ENCODE data around the gene TMIGD1. TPM values are rescaled to one million over a fixed set of nuclear protein-coding genes. Genes with fewer than 3 reads are reported as not detected.

The TMIGD1 gene
- total RNA-seq, 1 experiment from 2014 or later, result not detected

GRCh38 chr17:30271102-30271501 is 62.8 kb downstream of the TMIGD1 start:
- DNase-seq (ENCODE audit: low read depth, low spot score), result no peak
- ChIA-PET POLR2A (no interaction called here), RAD21 (ENCODE audit: low non-redundant PET in 1 of 2, low total read pairs in 2 of 2, uncharacterized antibody in 2 of 2, unreplicated experiment in 2 of 2) (no interaction called here), CTCF (no interaction called here)
- no peak for ATAC-seq
- TF ChIP-seq POLR2AphosphoS5 (IDR thresholded peaks at IDR 0.05; ENCODE audit: low read depth, low read length), result no peak
- no peak for TF ChIP-seq EGR1 (IDR thresholded peaks at IDR 0.05; ENCODE audit: low read depth)
- TF ChIP-seq CTCF (IDR thresholded peaks at IDR 0.05 in 2 of 3, conservative IDR thresholded peaks at IDR 0.05 in 1 of 3; ENCODE audit: borderline replicate concordance in 1 of 3, insufficient read depth in 1 of 3, low read depth in 2 of 3, low read length in 2 of 3), result no peak
- no peak for TF ChIP-seq ATF3 (IDR thresholded peaks at IDR 0.05)
- no peak for TF ChIP-seq YY1 (IDR thresholded peaks at IDR 0.05; ENCODE audit: extremely low read depth, insufficient replicate concordance, low read depth, low read length)
- no peak for TF ChIP-seq TCF7L2 (IDR thresholded peaks at IDR 0.05; ENCODE audit: borderline replicate concordance, extremely low read depth, insufficient read depth, insufficient read length)
- no peak for TF ChIP-seq SRF (IDR thresholded peaks at IDR 0.05; ENCODE audit: low read depth)
- no peak for TF ChIP-seq EZH2phosphoT487 (IDR thresholded peaks at IDR 0.05; ENCODE audit: borderline replicate concordance)
- TF ChIP-seq CEBPB (IDR thresholded peaks at IDR 0.05; ENCODE audit: low read depth), result no peak
- no peak for TF ChIP-seq ZFX (IDR thresholded peaks at IDR 0.05)
- TF ChIP-seq ELF1 (IDR thresholded peaks at IDR 0.05; ENCODE audit: borderline replicate concordance, low read depth), result no peak
- TF ChIP-seq REST (IDR thresholded peaks at IDR 0.05; ENCODE audit: low read depth), result no peak
- no peak for TF ChIP-seq CBX3 (IDR thresholded peaks at IDR 0.05; ENCODE audit: low read depth)
- TF ChIP-seq EZH2 (IDR thresholded peaks at IDR 0.05), result no peak
- no peak for TF ChIP-seq FOSL1 (IDR thresholded peaks at IDR 0.05; ENCODE audit: low read depth)
- TF ChIP-seq RAD21 (IDR thresholded peaks at IDR 0.05; ENCODE audit: low read depth), result no peak
- H3K4me2 ChIP-seq (ENCODE audit: low read length), result no peak overlapping the region
- H3K27ac ChIP-seq (ENCODE audit: low read depth, low read length), result no peak overlapping the region
- no peaks in the 10 kb centered on the region for H3K9me3 ChIP-seq (ENCODE audit: control insufficient read depth in 1 of 2, insufficient read depth in 1 of 2, low read depth in 1 of 2, low read length in 2 of 2)
- no peaks in the 10 kb centered on the region for H4K20me1 ChIP-seq (ENCODE audit: insufficient read depth)
- no peaks in the 10 kb centered on the region for H3K9me2 ChIP-seq (ENCODE audit: insufficient read depth)
- H3K4me3 ChIP-seq (replicated peaks in 1 of 2; ENCODE audit: low read depth in 1 of 2, low read length in 2 of 2), result no peak overlapping the region
- H3K79me2 ChIP-seq (ENCODE audit: insufficient read depth, low read length), result no peaks in the 10 kb centered on the region
- no peaks in the 10 kb centered on the region for H3K4me1 ChIP-seq (ENCODE audit: control insufficient read depth in 1 of 2, insufficient read depth in 2 of 2, low read length in 2 of 2)
- no TSS peak for BruUV-seq (replicated peaks)
- no peaks in the 10 kb centered on the region for H3K27me3 ChIP-seq (ENCODE audit: insufficient read depth, low read length)
- no peak overlapping the region for H2AFZ ChIP-seq (ENCODE audit: low read depth, low read length, poor library complexity, severe bottlenecking)
- H3K9ac ChIP-seq (ENCODE audit: low read length), result no peak overlapping the region
- intact Hi-C loops (cut with micrococcal nuclease), result no loop called here
- peaks cover 38 to 43% of the 10 kb centered on the region in 2 experiments; a peak in 3 of 4 replicates for H3K36me3 ChIP-seq (ENCODE audit: control insufficient read depth in 1 of 2, insufficient read depth in 2 of 2, low read length in 2 of 2)
